ENCODE measurements around the gene TMCC3. TPM values are rescaled to one million over a fixed set of nuclear protein-coding genes. Genes with fewer than 3 reads are reported as not detected.

The TMCC3 gene
- polyA plus RNA-seq, 1 donor (not counting 4 experiments of a cell fraction or from before 2014, with no cell fraction given): 18.9 TPM

GRCh38 chr12:94575645-94576403 is 74.5 kb downstream of the TMCC3 start:
- Histone ChIP-seq H3K36me3 (ENCODE audit: control insufficient read depth in 2 of 2, extremely low read depth in 1 of 2, insufficient read depth in 2 of 2, low read length in 2 of 2) (peaks cover 14 to 19% of the 10 kb centered on the region in 2 experiments), H4K20me1 (ENCODE audit: control insufficient read depth, extremely low read depth, insufficient read depth, low read length) (no peaks in the 10 kb centered on the region), H3K4me2 (ENCODE audit: control insufficient read depth, extremely low read depth, insufficient read depth, low read depth, low read length) (no peak overlapping the region)

GRCh38 chr12:94575024-94575423 is 75.3 kb downstream of the TMCC3 start:
- no peak for FAIRE-seq
- H3K4me1 ChIP-seq (ENCODE audit: control insufficient read depth, extremely low read depth, insufficient read depth, low read length): peaks cover 18% of the 10 kb centered on the region
- no peak overlapping the region for H3K27ac ChIP-seq (ENCODE audit: control insufficient read depth, insufficient read depth, low read length)
- no peaks in the 10 kb centered on the region for H3K9me1 ChIP-seq (ENCODE audit: control insufficient read depth, extremely low read depth, insufficient read depth, low read length)
- H2AFZ ChIP-seq (ENCODE audit: control insufficient read depth, low read length): no peak overlapping the region
- peaks cover 16% of the 10 kb centered on the region in 2 experiments for H3K36me3 ChIP-seq (ENCODE audit: control insufficient read depth in 2 of 2, extremely low read depth in 1 of 2, insufficient read depth in 2 of 2, low read length in 2 of 2)
- H3K9ac ChIP-seq (ENCODE audit: control insufficient read depth, extremely low read depth, insufficient read depth, low read length): no peak overlapping the region
- no peaks in the 10 kb centered on the region for H3K27me3 ChIP-seq (ENCODE audit: control insufficient read depth, extremely low read depth, insufficient read depth, low read length)
- dilution Hi-C loops (cut with MboI; ENCODE audit: extremely low pct_ligation_motif_present, low sequenced_read_pairs): no loop called here
- H3K4me2 ChIP-seq (ENCODE audit: control insufficient read depth, extremely low read depth, insufficient read depth, low read depth, low read length): no peak overlapping the region
- no peaks in the 10 kb centered on the region for H3K9me3 ChIP-seq (ENCODE audit: control insufficient read depth, low read depth, low read length)
- peaks cover 5% of the 10 kb centered on the region for H3K79me2 ChIP-seq (ENCODE audit: control insufficient read depth, insufficient read depth, low read length)
- no peak for DNase-seq (ENCODE audit: low read depth, low spot score)
- H4K20me1 ChIP-seq (ENCODE audit: control insufficient read depth, extremely low read depth, insufficient read depth, low read length): no peaks in the 10 kb centered on the region
- H3K4me3 ChIP-seq (ENCODE audit: control insufficient read depth in 2 of 3, extremely low read depth in 1 of 3, insufficient read depth in 2 of 3, low read depth in 1 of 3, low read length in 3 of 3): no peak overlapping the region
- TF ChIP-seq EZH2 (IDR thresholded peaks at IDR 0.05; ENCODE audit: low read length): no peak
- TF ChIP-seq CTCF (optimal IDR thresholded peaks at IDR 0.05 in 1 of 3, IDR thresholded peaks at IDR 0.05 in 1 of 3, conservative IDR thresholded peaks at IDR 0.05 in 1 of 3; ENCODE audit: extremely low read depth in 1 of 3, insufficient read depth in 2 of 3, low read length in 3 of 3): no peak

More at GRCh38 chr12:94575645-94576403, 74.5 kb downstream of the TMCC3 start:
- Histone ChIP-seq H3K27me3 (ENCODE audit: control insufficient read depth, extremely low read depth, insufficient read depth, low read length) (no peaks in the 10 kb centered on the region), H3K9me1 (ENCODE audit: control insufficient read depth, extremely low read depth, insufficient read depth, low read length) (no peaks in the 10 kb centered on the region), H3K4me1 (ENCODE audit: control insufficient read depth, extremely low read depth, insufficient read depth, low read length) (peaks cover 10% of the 10 kb centered on the region), H3K27ac (ENCODE audit: control insufficient read depth, insufficient read depth, low read length) (no peak overlapping the region), H3K79me2 (ENCODE audit: control insufficient read depth, insufficient read depth, low read length) (peaks cover 7% of the 10 kb centered on the region), H3K4me3 (ENCODE audit: control insufficient read depth in 2 of 3, extremely low read depth in 1 of 3, insufficient read depth in 2 of 3, low read depth in 1 of 3, low read length in 3 of 3) (no peak overlapping the region), H3K9me3 (ENCODE audit: control insufficient read depth, low read depth, low read length) (no peaks in the 10 kb centered on the region), H2AFZ (ENCODE audit: control insufficient read depth, low read length) (no peak overlapping the region), H3K9ac (ENCODE audit: control insufficient read depth, extremely low read depth, insufficient read depth, low read length) (no peak overlapping the region)
- FAIRE-seq (no peak), DNase-seq (ENCODE audit: low read depth, low spot score) (no peak)
- TF ChIP-seq EZH2 (IDR thresholded peaks at IDR 0.05; ENCODE audit: low read length) (no peak), CTCF (optimal IDR thresholded peaks at IDR 0.05 in 1 of 3, IDR thresholded peaks at IDR 0.05 in 1 of 3, conservative IDR thresholded peaks at IDR 0.05 in 1 of 3; ENCODE audit: extremely low read depth in 1 of 3, insufficient read depth in 2 of 3, low read length in 3 of 3) (no peak)
- dilution Hi-C loops (cut with MboI; ENCODE audit: extremely low pct_ligation_motif_present, low sequenced_read_pairs): no loop called here

Data from keratinocyte (primary cell).